Measurements from ENCODE around the gene BARHL2. TPM values are rescaled to one million over a fixed set of nuclear protein-coding genes. Genes with fewer than 3 reads are reported as not detected.

The BARHL2 gene
- total RNA-seq, 2 experiments from 2014 or later: not detected

DNA sequence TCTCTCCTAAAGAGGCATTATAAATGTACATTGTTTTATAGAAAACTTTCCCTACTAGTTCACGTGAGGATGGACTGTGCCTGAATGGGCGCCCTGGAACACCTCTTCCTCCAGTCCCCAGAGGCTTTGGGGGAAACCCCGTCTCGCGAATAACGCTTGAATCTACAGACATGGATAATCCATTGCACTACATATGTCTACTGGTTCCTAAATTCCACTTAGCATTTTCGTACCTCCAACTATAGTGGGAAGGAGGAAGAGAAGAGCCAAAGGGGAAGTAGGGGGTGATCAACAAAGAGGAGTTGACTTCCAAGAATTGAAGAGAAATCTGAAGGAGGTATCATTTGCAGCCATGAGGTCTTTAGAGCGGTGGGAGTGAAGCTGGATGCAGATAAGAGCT, 11.1 kb downstream of the BARHL2 start:
- TF ChIP-seq, protein P1, sequence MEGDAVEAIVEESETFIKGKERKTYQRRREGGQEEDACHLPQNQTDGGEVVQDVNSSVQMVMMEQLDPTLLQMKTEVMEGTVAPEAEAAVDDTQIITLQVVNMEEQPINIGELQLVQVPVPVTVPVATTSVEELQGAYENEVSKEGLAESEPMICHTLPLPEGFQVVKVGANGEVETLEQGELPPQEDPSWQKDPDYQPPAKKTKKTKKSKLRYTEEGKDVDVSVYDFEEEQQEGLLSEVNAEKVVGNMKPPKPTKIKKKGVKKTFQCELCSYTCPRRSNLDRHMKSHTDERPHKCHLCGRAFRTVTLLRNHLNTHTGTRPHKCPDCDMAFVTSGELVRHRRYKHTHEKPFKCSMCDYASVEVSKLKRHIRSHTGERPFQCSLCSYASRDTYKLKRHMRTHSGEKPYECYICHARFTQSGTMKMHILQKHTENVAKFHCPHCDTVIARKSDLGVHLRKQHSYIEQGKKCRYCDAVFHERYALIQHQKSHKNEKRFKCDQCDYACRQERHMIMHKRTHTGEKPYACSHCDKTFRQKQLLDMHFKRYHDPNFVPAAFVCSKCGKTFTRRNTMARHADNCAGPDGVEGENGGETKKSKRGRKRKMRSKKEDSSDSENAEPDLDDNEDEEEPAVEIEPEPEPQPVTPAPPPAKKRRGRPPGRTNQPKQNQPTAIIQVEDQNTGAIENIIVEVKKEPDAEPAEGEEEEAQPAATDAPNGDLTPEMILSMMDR (IDR thresholded peaks at IDR 0.05): no peak
- Mint-ChIP-seq H3K9me3 (no peaks in the 10 kb centered on the region), H3K36me3 (ENCODE audit: low read depth) (no peaks in the 10 kb centered on the region), H3K27me3 (peaks cover 76% of the 10 kb centered on the region), H3K27ac (no peak overlapping the region), H3K4me3 (peak overlapping the region; percentile 4), H3K4me1 (ENCODE audit: low read depth) (peaks cover 7% of the 10 kb centered on the region)
- POLR2A ChIA-PET: interaction anchor here (1.7 kb wide), 1 partner anchor 14 kb away, joined by 5 read pairs; no protein-coding TSS in a partner anchor
- no peak for DNase-seq
- intact Hi-C loops (cut with micrococcal nuclease): no loop called here
- no peak for ATAC-seq
- CTCF ChIA-PET: interaction anchor here (1.2 to 2.7 kb wide), 2 partner anchors 14 to 24 kb away, joined by 5 to 11 read pairs; no protein-coding TSS in a partner anchor

GRCh38 chr1:90704817-90705216, 12.3 kb downstream of the BARHL2 start:
- intact Hi-C loops (cut with micrococcal nuclease): no loop called here
- DNase-seq: peak; percentile 9
- peaks cover 7% of the 10 kb centered on the region for H3K4me1 Mint-ChIP-seq (ENCODE audit: low read depth)
- H3K9me3 Mint-ChIP-seq: no peaks in the 10 kb centered on the region
- H3K27ac Mint-ChIP-seq: no peak overlapping the region
- TF ChIP-seq, protein P1 (IDR thresholded peaks at IDR 0.05): no peak
- ChIA-PET POLR2A (no interaction called here), CTCF (no interaction called here)
- no peaks in the 10 kb centered on the region for H3K36me3 Mint-ChIP-seq (ENCODE audit: low read depth)
- peaks cover 68% of the 10 kb centered on the region for H3K27me3 Mint-ChIP-seq
- ATAC-seq: no peak
- H3K4me3 Mint-ChIP-seq: no peak overlapping the region

DNA sequence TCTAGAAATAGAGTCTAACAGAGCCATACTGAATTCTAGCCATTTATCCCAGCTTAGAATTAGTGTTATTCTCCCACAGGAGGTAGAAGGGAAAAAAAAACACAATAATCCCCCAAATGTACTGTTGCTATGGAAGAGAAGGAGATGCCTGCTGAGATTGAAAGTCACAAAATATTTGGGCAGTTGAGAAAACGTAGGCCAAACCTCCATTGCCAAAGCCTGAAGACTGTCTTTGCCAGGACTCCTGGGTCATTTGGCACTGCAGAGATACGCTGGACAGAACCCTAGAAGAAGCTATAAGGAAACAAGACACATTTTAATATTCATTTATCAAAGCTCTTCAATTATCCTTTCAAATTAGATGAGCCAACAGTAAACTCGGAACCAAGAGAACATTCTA, 22.3 kb downstream of the BARHL2 start:
- TF ChIP-seq, protein P1 (IDR thresholded peaks at IDR 0.05): no peak
- H3K36me3 Mint-ChIP-seq (ENCODE audit: low read depth): no peaks in the 10 kb centered on the region
- H3K4me3 Mint-ChIP-seq: no peak overlapping the region
- DNase-seq: no peak
- peaks cover 18% of the 10 kb centered on the region for H3K27me3 Mint-ChIP-seq
- ATAC-seq: no peak
- POLR2A ChIA-PET: no interaction called here
- CTCF ChIA-PET: interaction anchor here (2.1 kb wide), 1 partner anchor 12 kb away, joined by 4 read pairs; no protein-coding TSS in a partner anchor
- H3K9me3 Mint-ChIP-seq: no peaks in the 10 kb centered on the region
- intact Hi-C loops (cut with micrococcal nuclease): no loop called here
- H3K27ac Mint-ChIP-seq: no peak overlapping the region
- no peaks in the 10 kb centered on the region for H3K4me1 Mint-ChIP-seq (ENCODE audit: low read depth)

GRCh38 chr1:90687747-90688146, 29.4 kb downstream of the BARHL2 start:
- Mint-ChIP-seq H3K4me3 (no peak overlapping the region), H3K27me3 (peaks cover 10% of the 10 kb centered on the region), H3K4me1 (ENCODE audit: low read depth) (no peaks in the 10 kb centered on the region), H3K9me3 (no peaks in the 10 kb centered on the region), H3K36me3 (ENCODE audit: low read depth) (no peaks in the 10 kb centered on the region), H3K27ac (no peak overlapping the region)
- ChIA-PET CTCF (no interaction called here), POLR2A (no interaction called here)
- ATAC-seq: no peak
- TF ChIP-seq, protein P1 (IDR thresholded peaks at IDR 0.05): no peak
- intact Hi-C loops (cut with micrococcal nuclease): no loop called here
- no peak for DNase-seq

GRCh38 chr1:90675161-90675847, 41.8 kb downstream of the BARHL2 start:
- intact Hi-C loops (cut with micrococcal nuclease): no loop called here
- H3K4me3 Mint-ChIP-seq: no peak overlapping the region
- H3K4me1 Mint-ChIP-seq (ENCODE audit: low read depth): no peaks in the 10 kb centered on the region
- POLR2A ChIA-PET: no interaction called here
- CTCF ChIA-PET: no interaction called here
- peaks cover 17% of the 10 kb centered on the region for H3K9me3 Mint-ChIP-seq
- DNase-seq (no peak), ATAC-seq (no peak)
- H3K27me3 Mint-ChIP-seq: peaks cover 16% of the 10 kb centered on the region
- TF ChIP-seq, protein P1 (IDR thresholded peaks at IDR 0.05): no peak
- H3K36me3 Mint-ChIP-seq (ENCODE audit: low read depth): peaks cover 1% of the 10 kb centered on the region
- H3K27ac Mint-ChIP-seq: no peak overlapping the region

Data from activated CD8-positive, alpha-beta T cell treated with anti-CD3 and anti-CD28 coated beads for 36 hours (primary cell).